Transverse colon (tissue), 4 donors: ENCODE data around the gene CMKLR1. TPM values are rescaled to one million over a fixed set of nuclear protein-coding genes. Genes with fewer than 3 reads are reported as not detected.

Source experiments
- DNase-seq: peaks from one replicate; pipeline ENCODE4 v3.0.0-alpha.2; 2019
- H3K27ac ChIP-seq, 4 donors: fragments of 200-600 bp; sonication (generic); 2 replicates each; pipeline ENCODE4 v1.5.1; 2016 to 2018; ENCODE audit warnings: inconsistent platforms in 4 of 4
- H3K27me3 ChIP-seq: fragments of 200-600 bp; sonication (generic); 2 replicates; pipeline ENCODE4 v1.5.1; 2017; ENCODE audit warnings: inconsistent platforms
- H3K36me3 ChIP-seq, 4 donors: fragments of 200-600 bp; sonication (generic); 2 replicates each; pipeline ENCODE4 v1.5.1; 2017 to 2019; ENCODE audit warnings: inconsistent platforms in 4 of 4
- H3K4me1 ChIP-seq, 4 donors: fragments of 200-600 bp; sonication (generic); 2 replicates each; pipeline ENCODE4 v1.5.1; 2017 to 2020; ENCODE audit warnings: inconsistent platforms in 4 of 4
- H3K4me3 ChIP-seq, 4 donors: fragments of 200-600 bp; sonication (generic); 1 replicate in 1 of 4; 2 replicates in 3 of 4; pipeline versions ENCODE4 v1.5.1 to v1.6.1; 2017 to 2019; ENCODE audit warnings: inconsistent platforms in 4 of 4
- H3K9me3 ChIP-seq, 2 donors: fragments of 200-600 bp; sonication (generic); 2 replicates each; pipeline ENCODE4 v1.5.1; 2017 to 2019; ENCODE audit warnings: inconsistent platforms in 2 of 2
- EP300 ChIP-seq: sonication (generic); formaldehyde crosslinking; IDR thresholded peaks from one replicate; pipeline ENCODE4 v1.6.1; 2017; ENCODE audit warnings: antibody characterized with exemption, low read depth
- POLR2A ChIP-seq: fragments of 450-650 bp; IDR thresholded peaks from one replicate; pipeline ENCODE4 v1.6.1; 2016; ENCODE audit warnings: antibody characterized with exemption, mild to moderate bottlenecking, moderate library complexity
- POLR2AphosphoS5 ChIP-seq, 3 donors: sonication (generic); formaldehyde crosslinking; IDR thresholded peaks; one replicate each; pipeline ENCODE4 v1.6.1; 2016; ENCODE audit warnings: antibody characterized with exemption in 3 of 3
- WGBS, 2 donors: methylation state at CpG; one replicate each; pipeline ENCODE4 v1.1.5; 2018; ENCODE audit warnings: low coverage in 1 of 2; 5-methylcytosine and 5-hydroxymethylcytosine counted together
- in situ Hi-C, 4 donors: fragments of 200-750 bp; cut with MboI; loops; one replicate each; pipeline versions ENCODE4 v1.15.0 to v1.15.1; 2017; ENCODE audit warnings: low sequenced_read_pairs in 3 of 4, low pct_ligation_motif_present in 1 of 4, low pct_unique_long_range_greater_than_20kb in 1 of 4
- intact Hi-C: fragments of 100-400 bp; cut with DNase I; formaldehyde crosslinking; loops from one replicate; pipeline ENCODE4 v1.15.1; 2023; ENCODE audit warnings: low total_unique reads
- total RNA-seq, 4 donors: library from RNA; depleted of rRNA; stranded (reverse); fragments of >200 nt; gene quantifications; one replicate each; pipeline ENCODE4 v1.1.0, GENCODE V29; 2016
- TF ChIP-seq, protein P1 (sequence below), 5 experiments: fragments of 200-600 bp in 3 of 5; fragments of 450-650 bp in 2 of 5; sonication (generic) in 3 of 5; IDR thresholded peaks; 1 replicate in 2 of 5; 2 replicates in 3 of 5; pipeline ENCODE4 v1.5.1; 2016 to 2017; ENCODE audit warnings: antibody characterized with exemption in 5 of 5, inconsistent platforms in 3 of 5, mild to moderate bottlenecking in 2 of 5, moderate library complexity in 1 of 5

Gene CMKLR1
- total RNA-seq, 4 donors from 2014 or later, result 4.2 to 13.5 (median 4.5) TPM

DNA sequence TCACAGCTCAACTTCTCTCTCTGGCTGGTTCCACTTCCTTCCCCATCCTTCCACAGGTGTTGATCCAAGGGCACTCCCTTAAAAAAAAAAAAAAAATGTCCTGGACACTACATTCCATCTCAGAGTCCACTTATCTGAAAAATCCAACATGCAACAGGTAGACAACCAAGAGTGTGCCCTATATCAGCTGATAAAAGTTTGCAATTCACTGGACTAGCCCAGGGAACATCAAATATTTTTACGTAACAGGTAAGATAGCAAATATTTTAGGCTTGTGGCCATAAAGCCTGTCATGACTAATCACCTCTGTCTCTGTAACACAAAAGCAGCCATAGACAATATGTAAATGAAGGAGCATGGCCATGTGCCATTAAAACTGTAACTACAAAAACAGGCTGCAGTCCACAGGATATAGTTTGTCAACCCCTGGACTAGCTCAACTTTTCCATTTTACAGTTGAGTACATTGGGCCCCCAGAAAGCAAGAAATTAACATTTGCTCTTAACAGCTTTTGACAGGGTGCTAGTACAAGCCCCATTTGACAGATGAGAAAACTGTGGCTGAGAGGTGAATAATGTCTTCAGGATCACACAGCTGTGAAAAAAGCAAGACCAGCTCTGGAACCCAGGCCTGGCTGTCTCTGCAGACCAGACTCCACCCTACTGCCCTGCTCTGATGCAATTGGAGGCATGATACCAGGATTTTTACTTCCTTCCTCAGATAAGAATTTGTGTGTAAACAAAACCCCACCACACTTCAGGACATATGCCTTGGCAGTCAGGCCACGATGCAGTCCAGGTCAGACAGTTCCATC is 68.9 kb downstream of the CMKLR1 start:
- Histone ChIP-seq H3K27ac (no peak overlapping the region), H3K9me3 (no peaks in the 10 kb centered on the region), H3K36me3 (no peaks in the 10 kb centered on the region), H3K27me3 (no peaks in the 10 kb centered on the region), H3K4me1 (no peaks in the 10 kb centered on the region), H3K4me3 (no peak overlapping the region)
- in situ Hi-C loops (no loop called here), intact Hi-C loops (no loop called here)
- DNase-seq, result no peak
- TF ChIP-seq, protein P1, sequence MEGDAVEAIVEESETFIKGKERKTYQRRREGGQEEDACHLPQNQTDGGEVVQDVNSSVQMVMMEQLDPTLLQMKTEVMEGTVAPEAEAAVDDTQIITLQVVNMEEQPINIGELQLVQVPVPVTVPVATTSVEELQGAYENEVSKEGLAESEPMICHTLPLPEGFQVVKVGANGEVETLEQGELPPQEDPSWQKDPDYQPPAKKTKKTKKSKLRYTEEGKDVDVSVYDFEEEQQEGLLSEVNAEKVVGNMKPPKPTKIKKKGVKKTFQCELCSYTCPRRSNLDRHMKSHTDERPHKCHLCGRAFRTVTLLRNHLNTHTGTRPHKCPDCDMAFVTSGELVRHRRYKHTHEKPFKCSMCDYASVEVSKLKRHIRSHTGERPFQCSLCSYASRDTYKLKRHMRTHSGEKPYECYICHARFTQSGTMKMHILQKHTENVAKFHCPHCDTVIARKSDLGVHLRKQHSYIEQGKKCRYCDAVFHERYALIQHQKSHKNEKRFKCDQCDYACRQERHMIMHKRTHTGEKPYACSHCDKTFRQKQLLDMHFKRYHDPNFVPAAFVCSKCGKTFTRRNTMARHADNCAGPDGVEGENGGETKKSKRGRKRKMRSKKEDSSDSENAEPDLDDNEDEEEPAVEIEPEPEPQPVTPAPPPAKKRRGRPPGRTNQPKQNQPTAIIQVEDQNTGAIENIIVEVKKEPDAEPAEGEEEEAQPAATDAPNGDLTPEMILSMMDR (IDR thresholded peaks at IDR 0.05), result no peak
- TF ChIP-seq POLR2A (no peak), POLR2AphosphoS5 (IDR thresholded peaks at IDR 0.05) (no peak), EP300 (no peak)
- WGBS, 2 donors, result 63 to 68% methylated on average over 1 of the region's 2 CpGs

DNA sequence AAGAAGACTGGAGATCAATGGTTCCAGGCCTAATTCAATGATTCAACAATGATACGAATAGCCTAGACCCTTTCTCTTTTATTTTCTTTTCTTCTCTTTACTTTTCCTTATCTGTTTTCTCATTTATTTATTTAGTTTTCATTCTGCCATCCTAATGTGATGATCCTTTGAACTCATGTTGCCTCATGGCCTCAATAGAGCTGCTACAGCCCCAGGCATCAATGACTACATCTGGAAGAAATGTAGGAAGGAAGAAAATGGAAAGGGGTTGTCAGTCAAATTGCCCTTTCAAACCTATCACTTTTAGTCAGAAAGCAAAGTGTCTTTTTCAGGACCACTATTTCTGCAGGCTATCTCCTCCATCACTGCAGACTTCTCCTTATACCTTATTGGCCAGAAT is 69.9 kb downstream of the CMKLR1 start:
- WGBS, 2 donors, result 62 to 65% methylated on average over 1 of the region's 1 CpG

DNA sequence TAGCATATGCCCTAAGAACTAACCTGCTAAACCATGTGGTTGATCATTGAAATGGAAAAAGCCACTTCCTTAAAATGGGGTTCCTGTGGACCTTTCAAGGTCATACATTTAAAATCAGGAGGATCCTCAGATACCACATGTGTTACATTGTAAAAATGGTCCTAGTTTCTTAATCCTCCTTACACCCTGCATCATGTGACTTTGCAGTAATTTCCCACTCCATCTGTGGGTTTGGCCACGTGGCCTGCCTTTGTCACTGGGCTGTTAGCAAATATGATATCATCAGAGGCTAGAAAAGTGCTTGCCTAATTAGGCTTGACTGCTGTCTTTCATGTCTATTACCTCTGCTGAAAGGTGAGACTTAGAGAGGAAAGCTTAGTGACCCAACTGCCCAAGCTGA is 70.7 kb downstream of the CMKLR1 start:
- Histone ChIP-seq H3K9me3 (no peaks in the 10 kb centered on the region), H3K4me3 (no peak overlapping the region), H3K36me3 (no peaks in the 10 kb centered on the region), H3K4me1 (no peaks in the 10 kb centered on the region), H3K27ac (no peak overlapping the region), H3K27me3 (no peaks in the 10 kb centered on the region)
- in situ Hi-C loops (no loop called here), intact Hi-C loops (no loop called here)
- TF ChIP-seq EP300, result no peak
- no peak for TF ChIP-seq POLR2A
- TF ChIP-seq, protein P1 (IDR thresholded peaks at IDR 0.05), result no peak
- no peak for TF ChIP-seq POLR2AphosphoS5 (IDR thresholded peaks at IDR 0.05)
- 4% methylated on average over 1 of the region's 1 CpG; no CpG with 5 or more reads in 1 of the 2 donors for WGBS, 2 donors
- DNase-seq, result no peak

More for the DNA sequence above, 69.9 kb downstream of the CMKLR1 start:
- no peak for DNase-seq
- Histone ChIP-seq H3K4me3 (no peak overlapping the region), H3K9me3 (no peaks in the 10 kb centered on the region), H3K4me1 (no peaks in the 10 kb centered on the region), H3K36me3 (no peaks in the 10 kb centered on the region), H3K27ac (no peak overlapping the region), H3K27me3 (no peaks in the 10 kb centered on the region)
- in situ Hi-C loops, result no loop called here
- TF ChIP-seq EP300, result no peak
- TF ChIP-seq POLR2A, result no peak
- TF ChIP-seq POLR2AphosphoS5 (IDR thresholded peaks at IDR 0.05), result no peak
- TF ChIP-seq, protein P1 (IDR thresholded peaks at IDR 0.05), result no peak
- intact Hi-C loops, result no loop called here

GRCh38 chr12:108267450-108267849 is 71.7 kb downstream of the CMKLR1 start:
- H3K27me3 ChIP-seq, result no peaks in the 10 kb centered on the region
- DNase-seq, result no peak
- H3K36me3 ChIP-seq, result no peaks in the 10 kb centered on the region
- H3K4me3 ChIP-seq, result no peak overlapping the region
- WGBS, 2 donors, result 79 to 88% methylated on average over 4 of the region's 4 CpGs
- in situ Hi-C loops, result no loop called here
- H3K4me1 ChIP-seq, result no peaks in the 10 kb centered on the region
- H3K27ac ChIP-seq, result no peak overlapping the region
- TF ChIP-seq, protein P1 (IDR thresholded peaks at IDR 0.05), result no peak
- TF ChIP-seq POLR2A, result no peak
- TF ChIP-seq POLR2AphosphoS5 (IDR thresholded peaks at IDR 0.05), result no peak
- TF ChIP-seq EP300, result no peak
- intact Hi-C loops, result no loop called here
- H3K9me3 ChIP-seq, result no peaks in the 10 kb centered on the region
